ENCODE measurements around the gene ZSCAN2.

DNA sequence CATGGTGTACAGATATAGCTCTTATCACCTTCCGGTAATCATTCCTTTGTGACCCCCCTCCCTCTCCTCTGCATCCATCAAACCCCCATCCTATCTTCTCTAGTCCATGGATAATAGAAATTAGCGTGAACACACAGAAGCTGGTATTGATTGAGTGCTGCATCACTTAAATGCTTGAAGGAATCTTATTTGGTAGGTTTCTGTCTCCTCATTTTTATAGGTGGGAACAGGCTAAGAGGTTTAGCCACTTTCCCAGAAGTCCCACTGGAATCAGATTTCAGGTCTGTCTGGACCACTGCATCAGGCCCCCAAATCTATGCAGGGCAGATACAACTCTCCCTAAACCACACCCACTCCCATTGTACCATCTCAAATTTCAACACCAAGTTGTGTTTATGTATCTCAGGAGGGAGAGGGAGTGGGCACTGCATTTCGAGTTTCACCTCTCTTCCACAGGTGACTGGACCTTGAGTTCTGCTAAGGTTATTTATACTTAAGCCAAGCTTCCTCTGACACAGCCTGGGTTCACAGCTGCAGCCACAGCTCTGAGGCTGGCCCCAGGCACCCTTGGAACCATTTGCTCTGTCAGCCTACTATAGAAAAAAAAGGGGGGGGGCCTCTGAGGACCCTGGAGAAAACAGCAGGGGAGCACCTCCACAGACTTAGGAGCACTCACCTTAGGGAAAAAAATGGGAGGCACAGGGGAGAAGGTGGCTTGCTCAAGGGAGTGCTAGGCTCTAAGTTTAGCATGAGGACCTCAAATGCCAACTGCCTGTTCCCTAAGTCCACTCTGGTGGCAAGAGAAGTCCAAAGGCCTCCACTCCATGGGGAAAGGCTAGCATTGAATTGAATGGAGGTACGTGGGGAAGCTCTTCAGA, 59.3 kb downstream of the ZSCAN2 start:
- TF ChIP-seq POLR2AphosphoS5 (IDR thresholded peaks at IDR 0.05), result no peak
- no peak for TF ChIP-seq POLR2A (IDR thresholded peaks at IDR 0.05)
- TF ChIP-seq, protein P1, sequence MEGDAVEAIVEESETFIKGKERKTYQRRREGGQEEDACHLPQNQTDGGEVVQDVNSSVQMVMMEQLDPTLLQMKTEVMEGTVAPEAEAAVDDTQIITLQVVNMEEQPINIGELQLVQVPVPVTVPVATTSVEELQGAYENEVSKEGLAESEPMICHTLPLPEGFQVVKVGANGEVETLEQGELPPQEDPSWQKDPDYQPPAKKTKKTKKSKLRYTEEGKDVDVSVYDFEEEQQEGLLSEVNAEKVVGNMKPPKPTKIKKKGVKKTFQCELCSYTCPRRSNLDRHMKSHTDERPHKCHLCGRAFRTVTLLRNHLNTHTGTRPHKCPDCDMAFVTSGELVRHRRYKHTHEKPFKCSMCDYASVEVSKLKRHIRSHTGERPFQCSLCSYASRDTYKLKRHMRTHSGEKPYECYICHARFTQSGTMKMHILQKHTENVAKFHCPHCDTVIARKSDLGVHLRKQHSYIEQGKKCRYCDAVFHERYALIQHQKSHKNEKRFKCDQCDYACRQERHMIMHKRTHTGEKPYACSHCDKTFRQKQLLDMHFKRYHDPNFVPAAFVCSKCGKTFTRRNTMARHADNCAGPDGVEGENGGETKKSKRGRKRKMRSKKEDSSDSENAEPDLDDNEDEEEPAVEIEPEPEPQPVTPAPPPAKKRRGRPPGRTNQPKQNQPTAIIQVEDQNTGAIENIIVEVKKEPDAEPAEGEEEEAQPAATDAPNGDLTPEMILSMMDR (IDR thresholded peaks at IDR 0.05), result no peak
